Stromal cell of bone marrow (primary cell): ENCODE data around the gene SUGCT.
"Not testable (repeated sequence)": the region's sequence is repeated elsewhere in the genome, so short reads cannot be mapped to it uniquely, and the experiment has no call there.

ENCODE experiments used
- DNase-seq: peaks from one replicate; pipeline ENCODE4 v3.0.0-alpha.2; 2012; ENCODE audit warnings: low read depth

Gene SUGCT

GRCh38 chr7:40134428-40135316, at the start of gene SUGCT, which contains the start of gene MPLKIP:
Gene SUGCT (plus strand): TSS chr7:40135005.
Gene MPLKIP (minus strand): TSS chr7:40134622. CDS start chr7:40134567, 55 bp downstream.
- peak; percentile 72 for DNase-seq

GRCh38 chr7:40092182-40092581, 42.6 kb upstream of the SUGCT start:
- DNase-seq = no peak

- no peak for DNase-seq
Measured at GRCh38 chr7:40093631-40094350, 41.0 kb upstream of the SUGCT start.

- DNase-seq = no peak
Measured at GRCh38 chr7:40095230-40095629, 39.6 kb upstream of the SUGCT start.

GRCh38 chr7:40095695-40096327, 39.0 kb upstream of the SUGCT start:
- no peak for DNase-seq

DNA sequence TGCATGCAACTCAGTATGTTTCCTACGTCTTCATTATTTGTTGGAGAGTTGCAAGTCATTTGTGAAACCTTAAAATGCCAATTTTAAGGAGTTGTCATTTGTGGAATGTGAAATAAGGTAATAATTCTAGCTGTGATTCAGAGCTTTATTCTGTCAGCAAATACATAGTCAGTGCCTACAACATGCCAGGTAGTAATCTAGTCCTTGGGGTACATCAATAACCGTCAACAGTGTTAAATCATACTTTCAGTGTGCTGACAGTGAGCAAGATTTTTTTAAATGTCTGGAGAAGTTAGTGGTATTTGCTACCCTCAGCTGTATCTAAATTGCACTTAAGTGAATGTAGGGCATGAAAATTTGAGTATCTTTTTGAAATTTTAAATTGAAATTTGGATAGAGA, 37.1 kb upstream of the SUGCT start:
- no peak for DNase-seq

DNA sequence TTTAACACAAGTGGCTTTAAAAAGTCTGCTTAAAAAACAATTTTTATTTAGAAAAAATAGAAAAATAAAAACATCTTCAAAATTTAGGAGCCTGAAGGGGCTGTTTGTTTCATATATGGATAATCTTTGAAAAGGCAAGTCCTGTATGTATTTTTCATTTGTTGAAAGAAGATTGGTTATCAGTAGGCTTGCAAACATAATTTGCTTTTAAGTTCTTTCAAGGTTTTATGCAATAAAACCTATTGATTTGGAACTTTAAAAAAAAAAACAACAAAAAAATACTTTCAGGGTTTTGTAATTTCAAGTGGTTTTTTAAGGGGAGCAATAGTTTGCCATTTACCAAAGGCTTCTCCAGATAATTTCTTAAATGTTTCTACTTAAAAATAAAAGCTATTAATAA, 36.0 kb upstream of the SUGCT start:
- no peak for DNase-seq

GRCh38 chr7:40099837-40100236, 35.0 kb upstream of the SUGCT start:
- no peak for DNase-seq

DNA sequence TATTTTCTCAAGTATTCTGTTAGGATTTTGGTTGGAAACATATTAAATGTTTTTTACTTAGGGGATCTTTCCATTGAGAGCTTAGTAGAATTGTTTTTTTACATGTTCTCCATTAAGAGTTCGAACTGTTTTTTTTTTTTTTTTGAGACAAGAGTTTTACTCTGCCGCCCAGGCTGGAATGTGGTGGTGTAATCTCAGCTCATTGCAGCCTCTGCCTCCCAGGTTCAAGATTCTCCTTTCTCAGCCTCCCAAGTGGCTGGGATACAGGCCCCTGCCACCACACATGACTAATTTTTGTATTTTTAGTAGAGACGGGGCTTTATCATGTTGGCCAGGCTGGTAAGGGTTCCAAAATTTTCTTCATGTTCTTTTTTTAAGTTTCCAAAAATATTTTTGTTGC, 33.6 kb upstream of the SUGCT start:
- no peak for DNase-seq

- DNase-seq = no peak
Measured at GRCh38 chr7:40102897-40103296, 31.9 kb upstream of the SUGCT start.

GRCh38 chr7:40105879-40106473, 28.8 kb upstream of the SUGCT start:
- no peak for DNase-seq

DNA sequence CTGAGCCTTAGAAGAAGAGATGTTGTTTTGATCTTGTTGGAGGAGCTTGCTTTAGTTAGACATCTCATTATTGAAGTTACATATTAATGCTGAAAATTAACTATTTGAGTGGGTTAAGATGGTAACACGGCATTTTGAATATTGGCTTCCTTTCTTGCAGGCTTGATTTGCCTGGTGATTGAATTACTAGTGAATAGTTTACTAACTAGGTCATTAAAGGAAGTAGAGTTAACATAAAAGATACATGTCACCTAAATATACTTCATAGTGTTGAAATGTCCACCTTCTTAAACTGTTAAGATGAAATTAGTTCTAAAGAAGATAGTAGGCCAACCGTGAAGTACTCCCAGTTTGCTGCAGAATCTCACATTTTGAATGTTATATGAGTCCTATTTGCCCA, 18.9 kb upstream of the SUGCT start:
- DNase-seq = no peak

DNA sequence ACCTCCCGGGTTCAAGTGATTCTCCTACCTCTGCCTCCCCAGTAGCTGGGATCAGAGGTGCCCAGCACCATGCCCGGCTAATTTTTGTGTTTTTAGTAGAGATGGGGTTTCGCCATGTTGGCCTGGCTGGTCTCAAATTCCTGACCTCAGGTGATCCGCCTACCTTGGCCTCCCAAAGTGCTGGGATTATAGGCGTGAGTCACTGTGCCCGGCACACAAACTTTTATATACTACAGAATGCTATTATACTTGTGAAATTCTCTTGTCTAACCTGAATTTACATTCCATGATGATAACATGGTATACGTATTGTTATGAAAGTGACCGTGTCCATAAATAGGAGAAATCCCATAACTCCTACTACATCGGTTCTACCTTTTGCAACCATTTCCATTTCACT, 17.6 kb upstream of the SUGCT start:
- not testable (repeated sequence) for DNase-seq

GRCh38 chr7:40118201-40118600, 16.6 kb upstream of the SUGCT start:
- DNase-seq = not testable (repeated sequence)

DNA sequence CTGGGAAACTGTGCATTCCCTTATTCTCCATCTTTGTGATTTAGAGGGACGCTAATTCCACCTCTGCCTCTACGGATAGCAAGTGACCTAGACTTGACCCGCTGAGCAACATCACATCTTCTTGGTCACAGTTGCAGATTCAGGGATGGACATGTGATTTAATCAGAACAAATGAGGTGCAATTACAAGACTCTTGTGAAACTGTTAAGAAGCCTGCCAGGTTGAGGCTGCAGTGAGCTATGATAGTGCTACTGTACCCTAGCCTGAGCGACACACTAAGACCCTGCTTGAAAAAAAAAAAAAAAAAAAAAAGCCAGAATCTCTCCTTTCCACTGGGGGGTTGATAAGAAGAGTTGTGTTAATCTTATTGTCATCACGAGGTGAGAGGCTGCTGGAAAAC, 14.8 kb upstream of the SUGCT start:
- no peak for DNase-seq

DNA sequence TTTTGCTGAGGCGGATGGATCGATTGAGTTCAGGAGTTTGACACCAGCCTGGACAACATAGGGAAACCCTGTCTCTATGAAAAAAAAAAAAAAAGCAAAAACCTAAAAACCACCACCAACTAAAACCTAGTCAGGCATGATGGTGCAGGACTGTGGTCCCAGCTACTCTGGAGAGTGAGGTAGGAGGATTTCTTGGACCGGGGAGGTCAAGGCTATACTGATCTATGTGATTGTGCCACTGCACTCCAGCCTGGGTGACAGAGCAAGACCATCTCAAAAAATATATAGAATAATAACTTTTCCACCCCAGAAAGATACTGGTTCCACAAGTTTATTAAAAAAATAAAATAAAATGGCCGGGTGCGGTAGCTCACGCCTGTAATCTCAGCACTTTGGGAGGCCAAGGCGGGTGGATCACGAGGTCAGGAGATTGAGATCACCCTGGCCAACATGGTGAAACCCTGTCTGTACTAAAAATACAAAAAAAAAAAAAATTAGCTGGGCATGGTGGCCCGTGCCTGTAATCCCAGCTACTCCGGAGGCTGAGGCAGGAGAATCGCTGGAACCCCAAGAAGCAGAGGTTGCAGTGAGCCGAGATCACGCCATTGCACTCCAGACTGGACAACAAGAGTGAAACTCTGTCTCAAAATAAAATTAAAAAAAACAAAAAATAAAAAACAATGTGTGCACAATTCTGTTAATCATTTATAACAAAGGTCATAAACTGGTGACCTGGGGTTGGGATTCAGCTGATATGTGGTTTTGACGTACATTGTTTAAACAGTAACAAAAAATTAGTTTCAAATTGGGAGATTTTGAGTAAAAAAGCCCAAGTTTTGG, 12.5 kb upstream of the SUGCT start:
- DNase-seq = not testable (repeated sequence)

DNA sequence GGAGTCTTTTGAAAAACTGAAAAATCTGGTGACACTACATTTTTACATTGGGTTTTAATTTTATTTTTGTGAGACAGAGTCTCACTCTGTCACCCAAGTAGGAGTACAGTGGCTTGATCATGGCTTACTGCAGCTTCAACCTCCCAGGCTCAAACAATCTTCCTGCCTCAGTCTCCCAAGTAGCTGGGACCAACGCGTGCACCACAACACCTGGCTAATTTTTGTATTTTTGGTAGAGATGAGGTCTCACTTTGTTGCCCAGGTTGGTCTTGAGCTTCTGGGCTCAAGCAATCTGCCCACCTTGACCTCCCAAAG, 11.9 kb upstream of the SUGCT start:
- DNase-seq = no peak

DNA sequence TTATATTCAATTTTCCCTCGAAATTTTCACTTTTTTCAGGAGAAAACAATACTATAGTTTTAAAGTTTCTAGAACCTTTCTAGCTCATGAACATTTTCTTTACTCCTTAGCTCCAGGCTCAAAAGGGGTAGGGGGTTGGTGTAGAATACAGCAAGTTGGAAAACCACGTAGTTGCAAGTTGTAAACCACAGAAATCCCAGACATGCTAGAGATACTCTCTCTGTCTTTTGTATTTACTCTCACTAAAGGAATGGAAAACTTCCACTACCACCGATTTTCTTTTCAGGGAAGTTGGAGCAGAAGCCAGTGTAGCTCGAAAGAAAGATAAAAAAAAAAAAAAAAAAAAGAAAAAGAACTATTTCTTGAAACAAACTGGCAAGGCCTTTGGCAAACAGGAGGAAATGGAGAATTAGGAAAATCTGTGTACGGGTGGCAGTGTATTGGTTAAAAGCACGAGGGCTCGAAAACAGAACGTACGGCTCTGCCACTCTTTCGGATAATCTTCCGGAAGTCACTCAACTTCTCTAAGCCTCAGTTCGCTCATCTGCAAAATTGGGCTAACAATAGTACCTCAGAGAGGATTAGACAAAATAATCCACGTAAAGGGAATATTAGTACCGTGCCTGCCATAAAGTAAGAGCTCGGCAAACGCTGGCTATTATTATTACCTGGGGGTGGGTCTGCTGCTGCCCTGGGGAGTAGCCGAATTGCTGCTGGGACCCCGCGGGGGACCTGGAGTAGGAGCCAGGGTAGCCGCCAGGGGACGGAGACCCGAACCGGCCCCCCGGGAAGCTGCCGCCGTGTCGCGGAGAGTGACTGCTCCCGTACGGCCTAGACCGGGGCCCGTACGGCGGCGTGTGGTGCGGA, 1.0 kb upstream of the SUGCT start:
- DNase-seq = no peak

DNA sequence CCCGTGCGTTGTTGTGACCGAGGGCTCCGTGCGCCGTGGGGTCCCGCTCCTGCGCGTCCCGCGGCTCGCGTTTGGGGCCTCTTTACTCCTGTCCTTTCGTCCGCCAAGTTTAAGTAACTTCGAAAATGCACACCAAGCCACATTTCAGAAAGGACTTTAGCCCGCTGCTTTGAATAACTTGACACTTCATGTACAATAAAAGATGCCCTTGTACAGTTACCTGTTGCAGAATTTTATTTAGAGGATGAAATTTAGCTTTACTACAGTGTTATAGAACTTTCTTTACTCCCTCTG, 459 bp downstream of the SUGCT start:
- DNase-seq = no peak

DNA sequence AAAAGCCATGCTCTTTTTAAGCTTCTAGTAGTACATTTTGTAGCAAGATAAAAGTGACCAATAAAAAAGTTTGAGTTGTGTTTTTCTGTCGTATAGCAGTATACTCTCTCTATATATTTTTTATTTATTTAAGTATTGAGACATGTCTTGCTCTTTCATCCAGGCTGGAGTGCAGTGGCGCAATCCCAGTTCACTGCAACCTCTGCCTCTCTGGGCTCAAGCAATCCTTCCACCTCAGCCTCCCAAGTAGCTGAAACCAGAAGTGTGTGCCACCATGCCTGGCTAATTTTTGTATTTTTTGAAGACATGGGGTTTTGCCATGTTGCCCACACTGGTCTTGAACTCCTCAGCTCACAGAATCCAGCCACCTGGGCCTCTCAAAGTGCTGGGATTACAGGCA, 2.8 kb downstream of the SUGCT start:
- DNase-seq = no peak

GRCh38 chr7:40138973-40139372, 4.2 kb downstream of the SUGCT start:
- no peak for DNase-seq
